ENCODE data around the gene USP3. TPM values are rescaled to one million over a fixed set of nuclear protein-coding genes. Genes with fewer than 3 reads are reported as not detected.

The USP3 gene
- total RNA-seq, 1 donor from 2014 or later = 74.5 TPM

- intact Hi-C loops (cut with DNase I) = no loop called here
- H3K4me3 ChIP-seq = no peak overlapping the region
- ATAC-seq = no peak
These were observed 59.7 kb downstream of the USP3 start for GRCh38 chr15:63564093-63564492.

DNA sequence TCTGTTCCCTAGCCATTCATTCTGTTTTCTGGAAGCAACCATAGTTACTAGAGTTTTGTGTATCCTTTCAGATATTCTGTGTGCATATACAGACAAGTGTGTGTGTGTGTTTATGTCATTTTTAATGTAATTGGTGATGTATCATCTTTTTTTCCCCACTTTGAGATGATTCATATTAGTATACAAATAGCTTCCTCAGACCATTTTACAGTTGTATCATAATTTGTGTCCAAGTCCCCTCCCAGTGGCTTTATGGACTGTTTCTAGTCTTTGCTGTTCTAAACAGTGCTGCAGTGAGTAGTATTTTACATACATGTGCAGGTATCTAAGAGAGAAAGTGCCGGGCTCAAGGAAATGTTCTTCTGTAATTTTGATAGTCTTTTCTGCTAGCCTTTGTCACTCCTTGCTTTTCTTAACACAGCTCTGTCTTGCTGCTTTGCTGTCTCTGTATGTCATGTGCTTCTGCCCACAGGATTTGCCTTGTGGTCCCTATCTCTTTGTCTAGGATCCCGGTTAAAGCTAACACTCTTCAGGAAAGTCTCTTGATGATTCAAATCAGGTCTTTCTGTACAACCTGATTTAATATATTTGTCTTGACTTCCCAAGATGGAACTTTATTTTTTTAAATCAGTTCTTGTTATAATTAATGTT lies 61.3 kb downstream of the USP3 start:
- Histone ChIP-seq H3K36me3 (peaks cover 87% of the 10 kb centered on the region), H3K9me3 (no peaks in the 10 kb centered on the region), H3K27ac (no peak overlapping the region), H3K4me1 (no peaks in the 10 kb centered on the region), H3K27me3 (ENCODE audit: low read depth) (no peaks in the 10 kb centered on the region), H3K4me3 (no peak overlapping the region)
- no peak for ATAC-seq
- intact Hi-C loops (cut with DNase I) = no loop called here
- DNase-seq = no peak
- no peak for TF ChIP-seq CTCF (IDR thresholded peaks at IDR 0.05)

More at GRCh38 chr15:63564093-63564492, 59.7 kb downstream of the USP3 start:
- Histone ChIP-seq H3K27ac (no peak overlapping the region), H3K9me3 (no peaks in the 10 kb centered on the region), H3K36me3 (peaks cover 92% of the 10 kb centered on the region), H3K27me3 (ENCODE audit: low read depth) (no peaks in the 10 kb centered on the region), H3K4me1 (no peaks in the 10 kb centered on the region)
- no peak for DNase-seq
- no peak for TF ChIP-seq CTCF (IDR thresholded peaks at IDR 0.05)

DNA sequence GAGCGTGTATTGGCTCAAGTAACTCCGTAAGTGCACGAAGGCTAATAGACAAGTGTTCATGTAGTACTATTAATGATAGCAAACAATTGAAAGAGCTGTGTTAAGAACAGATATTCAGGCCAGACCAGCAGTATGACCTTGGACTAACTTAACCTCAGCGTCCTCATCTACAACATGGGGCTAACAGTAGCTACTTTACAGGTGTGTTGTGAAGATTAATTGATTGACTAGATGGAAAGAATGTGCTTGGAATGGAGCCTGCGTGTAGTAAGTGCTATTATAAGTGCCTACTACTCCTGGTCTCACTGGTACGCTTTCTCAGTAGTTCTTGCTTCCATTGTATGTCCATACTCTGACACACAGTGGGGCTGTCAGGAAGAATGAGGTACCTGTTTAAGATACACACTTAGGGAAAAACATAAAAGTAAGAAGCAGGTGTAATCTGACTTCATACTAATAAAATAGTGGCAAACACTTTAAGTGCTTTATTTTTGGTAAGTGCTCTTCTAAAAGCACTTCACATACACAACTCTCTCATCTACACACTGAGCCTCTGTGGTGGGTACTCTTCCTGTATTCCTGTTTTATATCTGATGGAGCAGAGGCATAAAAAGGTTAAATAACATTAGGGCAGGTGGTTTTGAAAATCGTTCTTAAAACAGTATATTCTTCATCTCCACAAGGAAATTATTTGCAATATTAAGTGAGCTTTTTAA lies 68.5 kb downstream of the USP3 start:
- no peaks in the 10 kb centered on the region for H3K4me1 ChIP-seq
- H3K4me3 ChIP-seq = no peak overlapping the region
- intact Hi-C loops (cut with DNase I) = no loop called here
- H3K27ac ChIP-seq = no peak overlapping the region
- ATAC-seq (peak; percentile 54 to 83), DNase-seq (no peak)
- no peaks in the 10 kb centered on the region for H3K27me3 ChIP-seq (ENCODE audit: low read depth)
- peaks cover 87% of the 10 kb centered on the region for H3K36me3 ChIP-seq
- H3K9me3 ChIP-seq = no peaks in the 10 kb centered on the region
- no peak for TF ChIP-seq CTCF (IDR thresholded peaks at IDR 0.05)

- peak in 1 of 2 donors; percentile 28 for ATAC-seq
These were observed 69.1 kb downstream of the USP3 start for GRCh38 chr15:63573533-63573932.

GRCh38 chr15:63575312-63575711 lies 70.9 kb downstream of the USP3 start:
- Histone ChIP-seq H3K36me3 (peaks cover 97% of the 10 kb centered on the region), H3K4me1 (no peaks in the 10 kb centered on the region), H3K4me3 (no peak overlapping the region), H3K27ac (no peak overlapping the region), H3K27me3 (ENCODE audit: low read depth) (no peaks in the 10 kb centered on the region), H3K9me3 (no peaks in the 10 kb centered on the region)
- DNase-seq = no peak
- TF ChIP-seq CTCF (IDR thresholded peaks at IDR 0.05) = no peak
- ATAC-seq = no peak
- intact Hi-C loops (cut with DNase I) = no loop called here

More at GRCh38 chr15:63573533-63573932, 69.1 kb downstream of the USP3 start:
- intact Hi-C loops (cut with DNase I) = no loop called here
- no peak for DNase-seq
- Histone ChIP-seq H3K9me3 (no peaks in the 10 kb centered on the region), H3K36me3 (peaks cover 87% of the 10 kb centered on the region), H3K4me3 (no peak overlapping the region), H3K4me1 (no peaks in the 10 kb centered on the region), H3K27ac (no peak overlapping the region), H3K27me3 (ENCODE audit: low read depth) (no peaks in the 10 kb centered on the region)
- no peak for TF ChIP-seq CTCF (IDR thresholded peaks at IDR 0.05)

Measured in lower lobe of right lung (tissue), 2 donors.